Ascending aorta (tissue), 2 donors: ENCODE data around the gene CAPN1. TPM values are rescaled to one million over a fixed set of nuclear protein-coding genes. Genes with fewer than 3 reads are reported as not detected.

Experiments used
- DNase-seq, 2 donors: peaks; one replicate each; pipeline ENCODE4 v3.0.0-alpha.2; 2019; ENCODE audit warnings: low spot score in 2 of 2
- H3K27ac ChIP-seq, 2 donors: fragments of 200-600 bp; sonication (generic); one replicate each; pipeline ENCODE4 v1.5.1; 2016 to 2017; ENCODE audit warnings: mild to moderate bottlenecking in 1 of 2
- H3K27me3 ChIP-seq: fragments of 200-600 bp; sonication (generic); one replicate; pipeline ENCODE4 v1.5.1; 2017
- H3K36me3 ChIP-seq, 2 donors: fragments of 200-600 bp; sonication (generic); one replicate each; pipeline ENCODE4 v1.5.1; 2016
- H3K4me1 ChIP-seq, 2 donors: fragments of 200-600 bp; sonication (generic); one replicate each; pipeline ENCODE4 v1.5.1; 2016 to 2017; ENCODE audit warnings: mild to moderate bottlenecking in 1 of 2
- H3K4me3 ChIP-seq, 2 donors: fragments of 200-600 bp; sonication (generic); one replicate each; pipeline ENCODE4 v1.5.1; 2016 to 2017; ENCODE audit warnings: mild to moderate bottlenecking in 1 of 2
- H3K9me3 ChIP-seq, 2 donors: fragments of 200-600 bp; sonication (generic); one replicate each; pipeline ENCODE4 v1.5.1; 2016
- CTCF ChIP-seq, 3 experiments: fragments of 200-600 bp in 2 of 3; fragments of 450-650 bp in 1 of 3; sonication (generic) in 2 of 3; IDR thresholded peaks; one replicate each; pipeline ENCODE4 v1.5.1; 2016 to 2019; ENCODE audit warnings: antibody characterized with exemption in 3 of 3, mild to moderate bottlenecking in 1 of 3, moderate library complexity in 1 of 3
- intact Hi-C: fragments of 100-400 bp; cut with DNase I; formaldehyde crosslinking; loops from one replicate; pipeline ENCODE4 v1.15.1; 2023
- total RNA-seq: library from RNA; depleted of rRNA; stranded (reverse); fragments of >200 nt; gene quantifications from one replicate; pipeline ENCODE4 v1.1.0, GENCODE V29; 2016

CAPN1 gene
- total RNA-seq, 1 donor from 2014 or later = 239 TPM

- no peak for TF ChIP-seq CTCF (IDR thresholded peaks at IDR 0.05)
- H3K9me3 ChIP-seq = no peaks in the 10 kb centered on the region
- peaks cover 11 to 24% of the 10 kb centered on the region in 2 donors for H3K4me1 ChIP-seq
- H3K36me3 ChIP-seq = peaks cover 29 to 31% of the 10 kb centered on the region in 2 donors
- DNase-seq = peak; percentile 91 to 97
- peak overlapping the region; percentile 89 to 99 for H3K4me3 ChIP-seq
- H3K27me3 ChIP-seq = no peaks in the 10 kb centered on the region
- peak overlapping the region; percentile 95 to 99 for H3K27ac ChIP-seq
- intact Hi-C loops = loop anchor here (1.0 to 5.0 kb wide), 5 partner anchors 16 to 182 kb away; partner anchors contain the start of genes CAPN1, SNX15 and TM7SF2
Observed at GRCh38 chr11:65134952-65135632, 46.6 kb upstream of the CAPN1 start.

- no peak for TF ChIP-seq CTCF (IDR thresholded peaks at IDR 0.05)
- intact Hi-C loops = loop anchor here (1.0 to 5.0 kb wide), 4 partner anchors 15 to 182 kb away; partner anchors contain the start of genes CAPN1 and TM7SF2
Observed at GRCh38 chr11:65135633-65136145, 46.0 kb upstream of the CAPN1 start.

GRCh38 chr11:65136515-65137096 is 45.1 kb upstream of the CAPN1 start:
- Histone ChIP-seq H3K27ac (no peak overlapping the region), H3K4me1 (peaks cover 11 to 24% of the 10 kb centered on the region in 2 donors), H3K27me3 (no peaks in the 10 kb centered on the region), H3K4me3 (no peak overlapping the region), H3K9me3 (no peaks in the 10 kb centered on the region), H3K36me3 (peaks cover 14 to 16% of the 10 kb centered on the region in 2 donors)
- DNase-seq = no peak
- TF ChIP-seq CTCF (IDR thresholded peaks at IDR 0.05) = no peak
- intact Hi-C loops = loop anchor here (5.0 kb wide), 1 partner anchor 181 kb away; no protein-coding TSS in a partner anchor

More at GRCh38 chr11:65135633-65136145, 46.0 kb upstream of the CAPN1 start:
- H3K4me3 ChIP-seq = peak overlapping the region; percentile 89 to 99
- peak in 1 of 2 donors; percentile 52 for DNase-seq
- peak overlapping the region; percentile 95 to 99 for H3K27ac ChIP-seq
- no peaks in the 10 kb centered on the region for H3K9me3 ChIP-seq
- H3K27me3 ChIP-seq = no peaks in the 10 kb centered on the region
- peaks cover 23 to 25% of the 10 kb centered on the region in 2 donors for H3K36me3 ChIP-seq
- peaks cover 11 to 24% of the 10 kb centered on the region in 2 donors for H3K4me1 ChIP-seq

GRCh38 chr11:65141896-65142494 is 39.7 kb upstream of the CAPN1 start:
- Histone ChIP-seq H3K27me3 (no peaks in the 10 kb centered on the region), H3K4me1 (no peaks in the 10 kb centered on the region), H3K4me3 (no peak overlapping the region), H3K9me3 (no peaks in the 10 kb centered on the region), H3K27ac (no peak overlapping the region), H3K36me3 (no peaks in the 10 kb centered on the region)
- peak in 1 of 2 donors; percentile 18 for DNase-seq
- TF ChIP-seq CTCF (IDR thresholded peaks at IDR 0.05) = no peak
- intact Hi-C loops = no loop called here

- Histone ChIP-seq H3K4me3 (no peak overlapping the region), H3K9me3 (no peaks in the 10 kb centered on the region), H3K4me1 (peaks cover 0 to 11% of the 10 kb centered on the region in 2 donors), H3K27me3 (no peaks in the 10 kb centered on the region), H3K36me3 (no peaks in the 10 kb centered on the region), H3K27ac (no peak overlapping the region)
- no peak for DNase-seq
- no peak for TF ChIP-seq CTCF (IDR thresholded peaks at IDR 0.05)
- intact Hi-C loops = no loop called here
Observed at GRCh38 chr11:65147352-65148075, 34.2 kb upstream of the CAPN1 start.
